ENCODE measurements around the gene INSIG1. TPM values are rescaled to one million over a fixed set of nuclear protein-coding genes. Genes with fewer than 3 reads are reported as not detected.

INSIG1 gene
- total RNA-seq, 1 donor: 79.6 TPM

DNA sequence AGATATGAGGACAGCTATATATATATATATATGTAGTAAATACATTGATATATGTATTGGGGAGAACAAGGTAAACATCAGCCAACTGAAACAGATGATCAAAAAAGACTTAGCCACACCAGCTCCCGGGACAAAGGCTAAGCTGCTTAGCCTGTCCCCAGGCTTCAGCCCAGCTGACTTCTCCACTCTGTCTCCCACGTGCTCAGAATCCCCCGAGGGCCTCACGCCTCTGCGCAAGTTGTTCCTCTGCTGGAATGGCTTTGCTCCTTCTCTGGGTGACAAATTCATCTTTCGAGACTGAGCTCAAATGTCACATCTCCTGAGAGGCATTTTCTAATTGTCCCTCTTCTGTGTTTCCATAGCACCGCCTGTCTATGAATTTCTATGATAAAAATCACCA, 8.6 kb upstream of the INSIG1 start:
- TF ChIP-seq, protein P1, sequence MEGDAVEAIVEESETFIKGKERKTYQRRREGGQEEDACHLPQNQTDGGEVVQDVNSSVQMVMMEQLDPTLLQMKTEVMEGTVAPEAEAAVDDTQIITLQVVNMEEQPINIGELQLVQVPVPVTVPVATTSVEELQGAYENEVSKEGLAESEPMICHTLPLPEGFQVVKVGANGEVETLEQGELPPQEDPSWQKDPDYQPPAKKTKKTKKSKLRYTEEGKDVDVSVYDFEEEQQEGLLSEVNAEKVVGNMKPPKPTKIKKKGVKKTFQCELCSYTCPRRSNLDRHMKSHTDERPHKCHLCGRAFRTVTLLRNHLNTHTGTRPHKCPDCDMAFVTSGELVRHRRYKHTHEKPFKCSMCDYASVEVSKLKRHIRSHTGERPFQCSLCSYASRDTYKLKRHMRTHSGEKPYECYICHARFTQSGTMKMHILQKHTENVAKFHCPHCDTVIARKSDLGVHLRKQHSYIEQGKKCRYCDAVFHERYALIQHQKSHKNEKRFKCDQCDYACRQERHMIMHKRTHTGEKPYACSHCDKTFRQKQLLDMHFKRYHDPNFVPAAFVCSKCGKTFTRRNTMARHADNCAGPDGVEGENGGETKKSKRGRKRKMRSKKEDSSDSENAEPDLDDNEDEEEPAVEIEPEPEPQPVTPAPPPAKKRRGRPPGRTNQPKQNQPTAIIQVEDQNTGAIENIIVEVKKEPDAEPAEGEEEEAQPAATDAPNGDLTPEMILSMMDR (IDR thresholded peaks at IDR 0.05; ENCODE audit: insufficient read depth, low read length): no peak
- no peak for DNase-seq (ENCODE audit: low read depth)
- no peak overlapping the region for H3K4me3 ChIP-seq (ENCODE audit: low read depth, low read length)

DNA sequence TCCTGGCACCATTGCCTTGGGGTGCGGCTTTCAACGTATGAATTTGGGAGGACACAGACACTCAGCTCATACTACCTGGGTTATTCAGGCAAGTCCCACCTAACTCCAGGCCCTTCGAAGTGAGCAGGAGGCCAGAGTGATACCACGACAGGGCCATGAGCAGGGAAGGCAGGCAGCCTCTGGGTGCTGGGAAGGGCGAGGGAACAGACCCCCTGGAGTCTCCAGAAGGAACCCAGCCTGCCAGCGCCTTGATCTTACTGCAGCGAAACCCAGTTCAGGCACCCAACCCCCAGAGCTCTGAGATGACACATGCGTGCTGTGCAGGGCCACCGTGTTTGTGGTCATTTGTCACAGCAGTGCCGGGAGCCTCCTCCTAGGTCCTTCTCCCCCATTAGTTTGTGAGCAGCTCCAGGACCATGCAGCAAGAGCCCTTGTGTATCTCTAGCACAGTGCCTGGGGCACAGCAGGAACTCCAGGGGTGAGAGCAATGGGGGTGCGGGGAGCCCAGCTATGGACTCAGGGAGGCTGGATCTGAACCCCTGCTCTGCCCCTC, 7.7 kb upstream of the INSIG1 start:
- TF ChIP-seq, protein P1 (IDR thresholded peaks at IDR 0.05; ENCODE audit: insufficient read depth, low read length): no peak
- no peak overlapping the region for H3K4me3 ChIP-seq (ENCODE audit: low read depth, low read length)
- no peak for DNase-seq (ENCODE audit: low read depth)

DNA sequence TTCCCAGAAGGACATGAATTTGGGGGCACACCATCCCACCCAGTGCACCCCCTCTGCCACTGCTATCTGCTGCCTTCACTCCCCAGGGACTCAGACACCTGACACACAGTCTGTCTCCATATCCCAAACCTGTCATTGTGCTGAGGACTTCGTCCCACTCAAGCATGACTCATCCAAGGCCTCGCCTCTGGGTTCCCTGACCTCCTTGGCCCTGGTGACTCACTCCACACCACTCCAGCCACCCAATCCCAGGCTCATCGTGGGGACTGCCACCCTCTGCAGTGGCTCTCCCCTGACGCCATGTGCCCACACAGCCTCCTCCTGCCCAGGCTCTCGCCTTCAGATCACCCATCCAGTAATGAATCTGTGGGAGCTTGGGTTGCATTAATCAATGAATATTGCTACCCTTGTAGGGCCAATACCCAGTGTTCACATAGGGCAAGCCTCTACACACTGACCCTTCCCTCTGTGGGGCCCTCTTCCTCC, 6.6 kb upstream of the INSIG1 start:
- peak; percentile 37 for DNase-seq (ENCODE audit: low read depth)
- TF ChIP-seq, protein P1 (IDR thresholded peaks at IDR 0.05; ENCODE audit: insufficient read depth, low read length): no peak
- no peak overlapping the region for H3K4me3 ChIP-seq (ENCODE audit: low read depth, low read length)

DNA sequence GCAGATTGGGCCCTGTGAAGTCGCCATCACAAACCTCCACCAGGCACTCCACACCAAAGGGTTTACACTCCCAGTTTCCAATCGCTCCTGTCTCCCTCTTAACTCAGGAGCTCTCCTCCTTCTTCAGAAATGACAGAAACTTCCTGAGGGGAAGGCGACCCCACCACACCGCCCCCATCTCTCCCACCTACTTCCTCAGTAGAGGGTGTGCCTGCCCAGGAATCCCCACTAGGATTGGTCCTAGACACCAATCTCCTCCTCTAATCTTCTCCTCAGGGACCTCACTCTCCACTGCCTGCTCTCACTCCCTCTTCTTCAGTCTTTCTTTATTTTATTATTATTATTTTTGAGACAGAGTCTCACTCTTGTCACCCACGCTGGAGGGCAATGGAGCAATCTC, 5.9 kb upstream of the INSIG1 start:
- DNase-seq (ENCODE audit: low read depth): no peak
- TF ChIP-seq, protein P1 (IDR thresholded peaks at IDR 0.05; ENCODE audit: insufficient read depth, low read length): no peak
- no peak overlapping the region for H3K4me3 ChIP-seq (ENCODE audit: low read depth, low read length)

DNA sequence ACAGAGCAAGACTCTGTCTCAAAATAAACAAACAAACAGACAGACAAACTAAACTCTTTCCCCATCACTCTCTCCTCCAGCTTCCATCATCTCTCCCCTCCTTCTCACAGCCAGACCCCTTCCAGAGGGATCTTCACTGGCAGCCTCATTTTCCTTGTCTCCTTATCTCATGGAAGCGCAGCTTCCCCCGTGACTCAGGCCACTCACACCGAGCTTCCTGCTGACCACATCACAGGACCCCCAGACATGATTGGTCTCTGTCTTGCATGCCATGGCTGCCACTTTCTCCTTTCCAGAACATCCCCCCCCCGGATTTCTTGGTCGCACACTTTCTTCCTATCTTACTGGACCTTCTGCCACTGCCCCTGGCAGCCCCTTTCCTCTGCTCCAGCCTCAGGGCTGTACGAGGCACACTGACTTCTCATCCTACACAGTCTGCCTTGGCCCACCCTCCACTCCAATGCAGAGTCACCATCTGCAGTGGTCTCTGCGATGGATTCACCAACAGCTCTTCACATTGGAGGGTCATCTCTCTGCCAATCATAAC, 4.9 kb upstream of the INSIG1 start:
- DNase-seq (ENCODE audit: low read depth): no peak
- TF ChIP-seq, protein P1 (IDR thresholded peaks at IDR 0.05; ENCODE audit: insufficient read depth, low read length): no peak
- no peak overlapping the region for H3K4me3 ChIP-seq (ENCODE audit: low read depth, low read length)

DNA sequence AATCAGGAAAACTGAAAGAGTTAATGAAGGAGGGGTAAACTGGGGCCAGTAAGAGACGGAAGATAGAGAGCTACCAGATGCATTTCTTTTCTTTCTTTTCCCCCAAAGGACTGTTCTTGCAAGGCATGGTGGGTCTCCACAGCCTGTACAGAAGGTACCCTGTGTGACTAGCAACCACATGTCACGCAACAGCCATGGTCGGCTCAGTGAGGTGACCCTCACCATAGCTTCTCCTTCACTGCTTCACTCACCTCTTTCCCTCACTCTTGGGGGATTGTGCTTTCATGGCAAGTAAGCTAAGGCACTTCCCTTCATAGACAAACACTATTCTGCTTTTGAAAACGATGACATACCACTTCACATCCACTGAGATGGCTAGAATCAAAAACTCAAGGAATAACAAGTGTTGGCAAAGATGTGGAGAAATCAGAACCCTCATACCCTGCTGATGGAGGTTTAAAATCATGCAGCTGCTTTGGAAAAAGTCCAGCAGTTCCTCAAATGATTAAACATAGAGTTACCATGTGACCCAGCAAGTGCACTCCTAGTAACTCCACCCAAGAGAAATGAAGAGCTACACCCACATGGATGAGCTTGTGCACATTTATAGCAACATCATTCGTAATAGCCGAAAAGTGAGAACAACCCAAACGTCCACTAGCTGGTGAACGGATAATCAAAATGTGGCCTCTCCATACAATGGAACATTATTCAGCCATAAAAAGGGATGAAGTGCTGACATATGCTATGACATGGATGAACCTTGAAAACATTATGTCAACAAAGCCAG, 3.8 kb upstream of the INSIG1 start:
- no peak overlapping the region for H3K4me3 ChIP-seq (ENCODE audit: low read depth, low read length)
- TF ChIP-seq, protein P1 (IDR thresholded peaks at IDR 0.05; ENCODE audit: insufficient read depth, low read length): no peak
- DNase-seq (ENCODE audit: low read depth): no peak
